DND-41 (cell line): ENCODE measurements around the gene MGAT4A.

Experiments used
- ATAC-seq: fragments of 200-7000 bp; cut with Tn5 transposase; 3 replicates; pipeline ENCODE4 v1.9.1; 2021; ENCODE audit warnings: low read depth; ENCODE audit not compliant: insufficient read depth
- DNase-seq: peaks from one replicate; pipeline ENCODE4 v3.0.0-alpha.2; 2020
- H2AFZ ChIP-seq: 2 replicates; pipeline ENCODE4 v1.6.0; 2012; ENCODE audit warnings: low read depth, low read length
- H3K27ac ChIP-seq: 2 replicates; pipeline ENCODE4 v1.5.1; 2012; ENCODE audit warnings: low read length, inconsistent platforms
- H3K27me3 ChIP-seq: fragments of 200-600 bp; sonication (generic); 2 replicates; pipeline ENCODE4 v1.6.0; 2012; ENCODE audit warnings: low read length, mild to moderate bottlenecking, inconsistent platforms; ENCODE audit not compliant: insufficient read depth, poor library complexity
- H3K36me3 ChIP-seq: 2 replicates; pipeline ENCODE4 v1.5.1; 2012; ENCODE audit warnings: low read length, inconsistent platforms; ENCODE audit not compliant: insufficient read depth
- H3K4me1 ChIP-seq: 2 replicates; pipeline ENCODE4 v1.5.1; 2012; ENCODE audit warnings: mild to moderate bottlenecking, low read length; ENCODE audit not compliant: insufficient read depth
- H3K4me2 ChIP-seq: 2 replicates; pipeline ENCODE4 v1.6.0; 2012; ENCODE audit warnings: mild to moderate bottlenecking, moderate library complexity, low read length, inconsistent platforms; ENCODE audit not compliant: insufficient read depth
- H3K4me3 ChIP-seq, 2 experiments: fragments of 200-600 bp in 1 of 2; shearing (Covaris generic) in 1 of 2; 2 replicates each; pipeline ENCODE4 v1.5.1; 2012 to 2016; ENCODE audit warnings: inconsistent platforms in 2 of 2, low read length in 2 of 2, mild to moderate bottlenecking in 2 of 2, low read depth in 1 of 2, moderate library complexity in 1 of 2
- H3K79me2 ChIP-seq: 2 replicates; pipeline ENCODE4 v1.6.0; 2012; ENCODE audit warnings: low read length, inconsistent platforms; ENCODE audit not compliant: insufficient read depth
- H3K9ac ChIP-seq: 2 replicates; pipeline ENCODE4 v1.6.0; 2012; ENCODE audit warnings: low read depth, mild to moderate bottlenecking, inconsistent platforms, low read length, moderate library complexity
- H3K9me3 ChIP-seq: 2 replicates; pipeline ENCODE4 v1.5.1; 2012; ENCODE audit warnings: low read length, moderate library complexity, mild to moderate bottlenecking, inconsistent platforms; ENCODE audit not compliant: insufficient read depth, severe bottlenecking
- H4K20me1 ChIP-seq: 2 replicates; pipeline ENCODE4 v1.6.0; 2012; ENCODE audit warnings: low read length; ENCODE audit not compliant: insufficient read depth
- EZH2 ChIP-seq: IDR thresholded peaks from 3 replicates; pipeline ENCODE4 v1.6.1; 2012; ENCODE audit warnings: borderline replicate concordance, low read depth, mild to moderate bottlenecking, moderate library complexity, low read length, inconsistent platforms; ENCODE audit not compliant: severe bottlenecking
- TF ChIP-seq, protein P1 (sequence below): IDR thresholded peaks from 2 replicates; pipeline ENCODE4 v1.5.1; 2012; ENCODE audit warnings: borderline replicate concordance, low read length, moderate library complexity, mild to moderate bottlenecking; ENCODE audit not compliant: poor library complexity, severe bottlenecking; ENCODE audit errors: extremely low read depth

The MGAT4A gene

DNA sequence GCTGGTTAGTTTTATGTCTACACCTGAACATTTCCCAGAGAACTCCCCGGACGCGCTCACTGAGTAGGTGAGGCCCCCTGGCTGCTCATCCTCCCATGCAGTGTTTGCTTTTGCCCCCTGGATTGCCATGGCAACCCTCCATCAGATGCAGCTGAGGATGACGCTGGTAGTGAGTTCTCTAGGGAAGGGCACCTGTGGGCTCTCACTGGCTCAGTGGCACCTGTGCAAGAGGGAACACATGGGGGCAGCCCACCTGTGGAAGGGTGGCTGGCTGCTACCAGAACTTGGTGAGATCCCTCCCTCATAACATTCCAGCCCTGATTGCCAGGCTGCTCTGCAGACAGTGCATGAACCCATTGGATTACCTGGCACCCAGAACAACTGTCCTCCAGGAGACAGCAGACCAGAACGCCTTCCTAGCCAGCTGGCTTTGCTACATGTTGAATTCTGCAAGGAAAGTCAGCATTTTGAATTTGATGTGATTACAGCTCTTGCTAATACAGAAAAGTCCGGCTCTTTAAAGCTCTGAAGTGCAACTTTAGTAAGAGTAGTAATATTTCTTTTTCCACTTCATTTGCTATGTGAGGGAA is 144.3 kb downstream of the MGAT4A start:
- no peaks in the 10 kb centered on the region for H4K20me1 ChIP-seq
- H3K4me1 ChIP-seq = peaks cover 11% of the 10 kb centered on the region
- no peaks in the 10 kb centered on the region for H3K9me3 ChIP-seq
- H3K9ac ChIP-seq = no peak overlapping the region
- H3K27ac ChIP-seq = no peak overlapping the region
- no peak overlapping the region for H3K4me2 ChIP-seq
- no peak for ATAC-seq
- H3K36me3 ChIP-seq = peaks cover 51% of the 10 kb centered on the region
- TF ChIP-seq, protein P1, sequence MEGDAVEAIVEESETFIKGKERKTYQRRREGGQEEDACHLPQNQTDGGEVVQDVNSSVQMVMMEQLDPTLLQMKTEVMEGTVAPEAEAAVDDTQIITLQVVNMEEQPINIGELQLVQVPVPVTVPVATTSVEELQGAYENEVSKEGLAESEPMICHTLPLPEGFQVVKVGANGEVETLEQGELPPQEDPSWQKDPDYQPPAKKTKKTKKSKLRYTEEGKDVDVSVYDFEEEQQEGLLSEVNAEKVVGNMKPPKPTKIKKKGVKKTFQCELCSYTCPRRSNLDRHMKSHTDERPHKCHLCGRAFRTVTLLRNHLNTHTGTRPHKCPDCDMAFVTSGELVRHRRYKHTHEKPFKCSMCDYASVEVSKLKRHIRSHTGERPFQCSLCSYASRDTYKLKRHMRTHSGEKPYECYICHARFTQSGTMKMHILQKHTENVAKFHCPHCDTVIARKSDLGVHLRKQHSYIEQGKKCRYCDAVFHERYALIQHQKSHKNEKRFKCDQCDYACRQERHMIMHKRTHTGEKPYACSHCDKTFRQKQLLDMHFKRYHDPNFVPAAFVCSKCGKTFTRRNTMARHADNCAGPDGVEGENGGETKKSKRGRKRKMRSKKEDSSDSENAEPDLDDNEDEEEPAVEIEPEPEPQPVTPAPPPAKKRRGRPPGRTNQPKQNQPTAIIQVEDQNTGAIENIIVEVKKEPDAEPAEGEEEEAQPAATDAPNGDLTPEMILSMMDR = no peak
- TF ChIP-seq EZH2 = no peak
- H2AFZ ChIP-seq = no peak overlapping the region
- DNase-seq = no peak
- no peaks in the 10 kb centered on the region for H3K27me3 ChIP-seq
- H3K79me2 ChIP-seq = no peaks in the 10 kb centered on the region
- no peak overlapping the region for H3K4me3 ChIP-seq

GRCh38 chr2:98585386-98585785 is 145.5 kb downstream of the MGAT4A start:
- no peak for DNase-seq
- TF ChIP-seq, protein P1 = no peak
- TF ChIP-seq EZH2 = no peak
- Histone ChIP-seq H3K9me3 (no peaks in the 10 kb centered on the region), H3K4me1 (peaks cover 11% of the 10 kb centered on the region), H3K4me3 (no peak overlapping the region), H3K4me2 (no peak overlapping the region), H3K27me3 (no peaks in the 10 kb centered on the region), H2AFZ (no peak overlapping the region), H3K9ac (no peak overlapping the region), H3K79me2 (no peaks in the 10 kb centered on the region), H3K36me3 (peaks cover 49% of the 10 kb centered on the region), H3K27ac (no peak overlapping the region), H4K20me1 (no peaks in the 10 kb centered on the region)
- ATAC-seq = no peak

DNA sequence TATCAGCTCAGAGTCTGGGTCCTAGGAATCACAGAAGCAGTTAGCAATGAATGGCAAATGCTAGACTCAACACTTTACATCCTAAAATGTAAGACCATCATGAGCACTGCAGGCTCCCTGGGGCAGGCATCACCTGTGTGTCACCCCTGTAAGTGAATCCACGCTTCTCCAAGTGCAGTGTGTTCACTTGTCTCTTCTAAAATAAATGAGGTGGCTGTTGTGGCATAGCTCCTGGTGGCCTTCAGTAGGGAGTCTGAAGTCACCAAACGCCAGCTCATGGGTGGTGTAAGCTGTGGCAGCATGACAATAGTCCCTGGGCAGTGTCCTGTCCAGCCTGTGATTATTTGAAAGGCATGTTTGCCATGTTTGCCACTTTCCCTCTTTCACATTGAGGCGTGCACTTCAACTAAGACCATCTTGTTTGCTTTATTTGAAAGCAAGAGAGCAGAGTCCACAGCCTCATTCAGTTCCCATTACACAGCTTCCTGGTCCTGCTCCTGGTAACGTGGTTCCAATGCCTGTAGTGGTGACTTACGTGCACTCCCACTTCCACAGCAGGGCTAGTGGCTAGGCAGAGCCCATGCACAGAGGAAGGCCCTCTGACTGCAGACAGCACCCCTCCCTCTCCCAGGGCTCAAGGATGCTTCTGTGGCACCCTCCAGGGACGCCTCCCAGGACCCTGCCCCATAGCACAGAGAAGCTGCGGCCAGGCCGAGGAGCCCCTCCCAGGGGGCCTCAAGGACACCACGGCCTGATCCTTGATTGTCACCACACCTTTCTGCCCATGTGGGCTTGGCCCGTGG is 146.9 kb downstream of the MGAT4A start:
- H3K27me3 ChIP-seq = no peaks in the 10 kb centered on the region
- ATAC-seq (no peak), DNase-seq (no peak)
- no peak overlapping the region for H3K27ac ChIP-seq
- H3K9ac ChIP-seq = no peak overlapping the region
- no peak overlapping the region for H2AFZ ChIP-seq
- no peak overlapping the region for H3K4me2 ChIP-seq
- H3K4me1 ChIP-seq = peaks cover 4% of the 10 kb centered on the region
- H3K36me3 ChIP-seq = peaks cover 53% of the 10 kb centered on the region
- H3K79me2 ChIP-seq = no peaks in the 10 kb centered on the region
- TF ChIP-seq, protein P1 = no peak
- no peak for TF ChIP-seq EZH2
- H4K20me1 ChIP-seq = no peaks in the 10 kb centered on the region
- H3K4me3 ChIP-seq = no peak overlapping the region
- no peaks in the 10 kb centered on the region for H3K9me3 ChIP-seq
